ENCODE data around the gene RER1.

DNA sequence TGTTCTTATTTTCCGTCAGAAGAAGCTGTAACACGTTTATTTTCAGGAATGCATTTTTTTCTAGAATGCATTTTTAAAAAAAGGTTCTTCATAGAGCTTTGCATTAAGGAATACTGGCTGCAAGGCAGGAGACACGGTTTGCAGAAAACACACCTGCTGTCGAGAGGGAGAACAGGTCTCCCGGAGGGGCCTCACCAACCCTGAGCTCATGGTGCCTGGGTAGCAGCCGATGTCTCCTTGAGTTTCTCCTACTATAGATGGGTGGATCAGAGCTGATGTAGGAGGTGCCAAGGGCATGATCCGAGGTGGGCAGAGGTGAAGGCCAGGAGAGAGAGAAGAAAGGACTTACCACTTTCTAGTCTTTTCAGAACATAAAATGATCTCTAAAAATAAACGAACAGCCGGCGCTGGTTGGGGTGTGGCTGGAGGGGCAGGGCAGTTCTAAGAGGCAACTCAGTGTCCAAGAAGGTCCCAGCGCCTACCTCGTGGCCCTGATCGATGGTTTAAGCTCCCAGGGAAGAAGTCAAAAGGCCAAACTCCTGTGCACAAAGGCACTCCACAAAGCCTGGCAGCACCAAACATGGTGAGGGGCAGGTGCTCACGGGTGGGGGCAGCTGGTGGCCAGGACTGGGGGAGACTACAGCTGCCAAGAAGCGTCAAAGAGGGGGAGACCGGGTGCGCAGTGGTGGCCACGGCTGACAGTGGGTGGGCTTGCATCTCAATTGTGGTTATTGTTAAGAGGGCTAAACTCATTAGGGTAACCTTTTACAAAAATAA lies 12.5 kb upstream of the RER1 start:
- TF ChIP-seq, protein P1, sequence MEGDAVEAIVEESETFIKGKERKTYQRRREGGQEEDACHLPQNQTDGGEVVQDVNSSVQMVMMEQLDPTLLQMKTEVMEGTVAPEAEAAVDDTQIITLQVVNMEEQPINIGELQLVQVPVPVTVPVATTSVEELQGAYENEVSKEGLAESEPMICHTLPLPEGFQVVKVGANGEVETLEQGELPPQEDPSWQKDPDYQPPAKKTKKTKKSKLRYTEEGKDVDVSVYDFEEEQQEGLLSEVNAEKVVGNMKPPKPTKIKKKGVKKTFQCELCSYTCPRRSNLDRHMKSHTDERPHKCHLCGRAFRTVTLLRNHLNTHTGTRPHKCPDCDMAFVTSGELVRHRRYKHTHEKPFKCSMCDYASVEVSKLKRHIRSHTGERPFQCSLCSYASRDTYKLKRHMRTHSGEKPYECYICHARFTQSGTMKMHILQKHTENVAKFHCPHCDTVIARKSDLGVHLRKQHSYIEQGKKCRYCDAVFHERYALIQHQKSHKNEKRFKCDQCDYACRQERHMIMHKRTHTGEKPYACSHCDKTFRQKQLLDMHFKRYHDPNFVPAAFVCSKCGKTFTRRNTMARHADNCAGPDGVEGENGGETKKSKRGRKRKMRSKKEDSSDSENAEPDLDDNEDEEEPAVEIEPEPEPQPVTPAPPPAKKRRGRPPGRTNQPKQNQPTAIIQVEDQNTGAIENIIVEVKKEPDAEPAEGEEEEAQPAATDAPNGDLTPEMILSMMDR (IDR thresholded peaks at IDR 0.05): no peak
- no peak for TF ChIP-seq POLR2A (IDR thresholded peaks at IDR 0.05)
